Activated T-cell treated with anti-CD3 and anti-CD28 coated beads, Interleukin-2, amount 50 U/mL, for 24 hours (primary cell): ENCODE measurements around the gene SLFN12L.

Source experiments
- DNase-seq: peaks from one replicate; pipeline ENCODE4 v3.0.0-alpha.2; 2020
- H3K27ac Mint-ChIP-seq: 2 replicates; pipeline ENCODE4 v1.8.0; 2020; ENCODE audit warnings: mild to moderate bottlenecking, mixed read lengths
- H3K27me3 Mint-ChIP-seq: 2 replicates; pipeline ENCODE4 v1.8.0; 2020; ENCODE audit warnings: mixed read lengths
- H3K36me3 Mint-ChIP-seq: 2 replicates; pipeline ENCODE4 v1.8.0; 2020; ENCODE audit warnings: low read depth, mixed read lengths
- H3K4me1 Mint-ChIP-seq: 2 replicates; pipeline ENCODE4 v1.8.0; 2020; ENCODE audit warnings: low read depth, mixed read lengths
- H3K4me3 Mint-ChIP-seq: 2 replicates; pipeline ENCODE4 v1.8.0; 2020; ENCODE audit warnings: mild to moderate bottlenecking, moderate library complexity, mixed read lengths
- H3K9me3 Mint-ChIP-seq: 2 replicates; pipeline ENCODE4 v1.8.0; 2020; ENCODE audit warnings: mixed read lengths

The SLFN12L gene

GRCh38 chr17:35449371-35449931 is 88.0 kb downstream of the SLFN12L start:
- H3K27ac Mint-ChIP-seq, result no peak overlapping the region
- H3K4me3 Mint-ChIP-seq, result no peak overlapping the region
- no peaks in the 10 kb centered on the region for H3K9me3 Mint-ChIP-seq
- H3K27me3 Mint-ChIP-seq, result no peaks in the 10 kb centered on the region
- DNase-seq, result no peak
- H3K36me3 Mint-ChIP-seq, result no peaks in the 10 kb centered on the region
- peaks cover 27% of the 10 kb centered on the region for H3K4me1 Mint-ChIP-seq

GRCh38 chr17:35448899-35449227 is 88.6 kb downstream of the SLFN12L start:
- Mint-ChIP-seq H3K27ac (peak overlapping the region; percentile 81), H3K27me3 (no peaks in the 10 kb centered on the region), H3K36me3 (no peaks in the 10 kb centered on the region), H3K4me3 (peak overlapping the region; percentile 73), H3K4me1 (peaks cover 27% of the 10 kb centered on the region), H3K9me3 (no peaks in the 10 kb centered on the region)
- DNase-seq, result no peak

- H3K4me3 Mint-ChIP-seq, result peak within 1 kb of the TSS; percentile 73
- H3K36me3 Mint-ChIP-seq, result no peaks in the 10 kb centered on the region
- peaks cover 27% of the 10 kb centered on the region for H3K4me1 Mint-ChIP-seq
- peak; percentile 91 for DNase-seq
- no peaks in the 10 kb centered on the region for H3K9me3 Mint-ChIP-seq
- peak within 1 kb of the TSS; percentile 81 for H3K27ac Mint-ChIP-seq
- H3K27me3 Mint-ChIP-seq, result no peaks in the 10 kb centered on the region
Measured at GRCh38 chr17:35448214-35448898, 89.1 kb downstream of the SLFN12L start, which contains the start of gene SLFN13. Gene SLFN13 (minus strand): TSS chr17:35448766. CDS start chr17:35445680, 3,086 bp downstream.

- no peak overlapping the region for H3K27ac Mint-ChIP-seq
- H3K4me3 Mint-ChIP-seq, result peak overlapping the region; percentile 73
- no peaks in the 10 kb centered on the region for H3K9me3 Mint-ChIP-seq
- H3K27me3 Mint-ChIP-seq, result no peaks in the 10 kb centered on the region
- H3K4me1 Mint-ChIP-seq, result peaks cover 27% of the 10 kb centered on the region
- no peak for DNase-seq
- no peaks in the 10 kb centered on the region for H3K36me3 Mint-ChIP-seq
Measured at GRCh38 chr17:35447499-35447898, 90.0 kb downstream of the SLFN12L start.

GRCh38 chr17:35438433-35438832 is 99.0 kb downstream of the SLFN12L start:
- no peaks in the 10 kb centered on the region for H3K27me3 Mint-ChIP-seq
- peaks cover 7% of the 10 kb centered on the region for H3K4me1 Mint-ChIP-seq
- H3K27ac Mint-ChIP-seq, result no peak overlapping the region
- no peaks in the 10 kb centered on the region for H3K9me3 Mint-ChIP-seq
- H3K36me3 Mint-ChIP-seq, result peaks cover 2% of the 10 kb centered on the region
- no peak for DNase-seq
- H3K4me3 Mint-ChIP-seq, result no peak overlapping the region

- Mint-ChIP-seq H3K36me3 (peaks cover 8% of the 10 kb centered on the region), H3K4me3 (peak overlapping the region; percentile 86), H3K27me3 (no peaks in the 10 kb centered on the region), H3K4me1 (peaks cover 49% of the 10 kb centered on the region), H3K9me3 (no peaks in the 10 kb centered on the region), H3K27ac (peak overlapping the region; percentile 92)
- peak; percentile 62 for DNase-seq
Measured at GRCh38 chr17:35433075-35433894, 104.2 kb downstream of the SLFN12L start.

- Mint-ChIP-seq H3K36me3 (peaks cover 8% of the 10 kb centered on the region), H3K4me1 (peaks cover 54% of the 10 kb centered on the region), H3K9me3 (no peaks in the 10 kb centered on the region), H3K27me3 (no peaks in the 10 kb centered on the region), H3K4me3 (peak within 1 kb of the TSS; percentile 86), H3K27ac (peak within 1 kb of the TSS; percentile 92)
- peak; percentile 63 for DNase-seq
Measured at GRCh38 chr17:35432176-35433074, 105.1 kb downstream of the SLFN12L start, which contains the start of gene SLFN12. Gene SLFN12 (minus strand): TSS chr17:35432500. CDS start chr17:35423028, 9,472 bp downstream.

- Mint-ChIP-seq H3K27ac (no peak overlapping the region), H3K9me3 (peaks cover 2% of the 10 kb centered on the region), H3K4me3 (no peak overlapping the region), H3K4me1 (peaks cover 54% of the 10 kb centered on the region), H3K27me3 (no peaks in the 10 kb centered on the region), H3K36me3 (peaks cover 8% of the 10 kb centered on the region)
- no peak for DNase-seq
Measured at GRCh38 chr17:35429702-35430101, 107.8 kb downstream of the SLFN12L start.

GRCh38 chr17:35428229-35428628 is 109.2 kb downstream of the SLFN12L start:
- no peak overlapping the region for H3K4me3 Mint-ChIP-seq
- H3K36me3 Mint-ChIP-seq, result peaks cover 7% of the 10 kb centered on the region
- DNase-seq, result no peak
- H3K27me3 Mint-ChIP-seq, result no peaks in the 10 kb centered on the region
- H3K4me1 Mint-ChIP-seq, result peaks cover 45% of the 10 kb centered on the region
- H3K9me3 Mint-ChIP-seq, result peaks cover 2% of the 10 kb centered on the region
- no peak overlapping the region for H3K27ac Mint-ChIP-seq

- Mint-ChIP-seq H3K27ac (no peak overlapping the region), H3K4me1 (peaks cover 10% of the 10 kb centered on the region), H3K9me3 (peaks cover 2% of the 10 kb centered on the region), H3K36me3 (peaks cover 4% of the 10 kb centered on the region), H3K4me3 (no peak overlapping the region), H3K27me3 (no peaks in the 10 kb centered on the region)
- DNase-seq, result no peak
Measured at GRCh38 chr17:35423761-35424160, 113.7 kb downstream of the SLFN12L start.
